Measurements from ENCODE around the gene ADPGK. TPM values are rescaled to one million over a fixed set of nuclear protein-coding genes. Genes with fewer than 3 reads are reported as not detected.
A peak's percentile ranks its signal among the peaks of the same experiment; 100 is the strongest.

Gene ADPGK
- total RNA-seq, 1 donor = 74.7 TPM

DNA sequence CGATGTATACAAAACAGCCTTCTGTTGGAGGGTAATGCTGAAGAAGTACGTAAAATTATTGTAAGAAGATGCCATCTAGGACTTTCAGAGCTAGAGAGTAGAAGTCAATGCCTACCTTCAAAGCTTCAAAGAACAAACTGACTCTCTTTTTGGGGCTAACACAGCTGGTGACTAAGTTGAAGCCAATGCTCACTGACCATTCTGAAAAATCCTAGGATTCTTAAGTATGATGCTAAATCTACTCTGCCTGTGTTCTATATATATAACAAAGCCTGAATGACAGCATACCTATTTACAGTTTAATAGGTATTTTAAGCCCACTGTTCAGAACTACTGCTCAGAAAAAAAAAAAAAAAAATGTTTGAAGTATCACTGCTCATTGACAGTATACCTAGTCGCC lies 18.9 kb downstream of the ADPGK start:
- H3K4me3 ChIP-seq (ENCODE audit: low read depth, low read length) = no peak overlapping the region
- DNase-seq (ENCODE audit: low read depth) = no peak
- TF ChIP-seq CTCF (IDR thresholded peaks at IDR 0.05; ENCODE audit: insufficient read depth, low read depth, low read length) = no peak

DNA sequence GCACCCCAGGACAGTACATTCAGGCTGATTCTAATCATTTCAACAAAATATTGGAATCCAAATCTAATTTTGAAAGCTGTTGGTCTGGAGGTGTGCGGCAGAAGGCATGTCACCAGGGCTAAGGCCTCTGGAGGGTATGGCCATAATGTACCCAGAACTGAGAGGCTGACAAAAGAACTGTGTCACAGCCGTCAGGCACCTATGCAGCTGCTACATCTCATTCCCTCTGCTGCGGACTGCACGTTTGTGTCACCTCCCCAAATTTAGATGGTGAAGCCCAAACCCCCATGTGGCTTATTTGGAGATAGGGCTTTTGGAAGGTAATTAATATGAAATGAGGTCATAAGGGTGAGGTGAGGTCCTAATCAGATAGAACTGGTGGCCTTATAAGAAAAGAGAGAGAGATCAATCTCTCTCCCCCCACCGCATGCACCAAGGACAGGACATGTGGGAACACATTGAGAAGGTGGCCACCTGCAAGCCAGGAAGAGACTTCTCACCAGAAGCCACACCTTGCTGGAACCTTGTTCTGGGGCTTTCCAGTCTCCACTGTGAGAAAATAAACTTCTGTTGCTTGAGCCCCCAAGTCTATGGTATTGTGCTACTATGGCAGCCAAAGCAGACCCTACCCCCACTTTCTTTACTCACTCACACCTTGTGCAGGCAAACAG lies 22.8 kb downstream of the ADPGK start:
- no peak for DNase-seq (ENCODE audit: low read depth)
- no peak for TF ChIP-seq CTCF (IDR thresholded peaks at IDR 0.05; ENCODE audit: insufficient read depth, low read depth, low read length)
- no peak overlapping the region for H3K4me3 ChIP-seq (ENCODE audit: low read depth, low read length)

DNA sequence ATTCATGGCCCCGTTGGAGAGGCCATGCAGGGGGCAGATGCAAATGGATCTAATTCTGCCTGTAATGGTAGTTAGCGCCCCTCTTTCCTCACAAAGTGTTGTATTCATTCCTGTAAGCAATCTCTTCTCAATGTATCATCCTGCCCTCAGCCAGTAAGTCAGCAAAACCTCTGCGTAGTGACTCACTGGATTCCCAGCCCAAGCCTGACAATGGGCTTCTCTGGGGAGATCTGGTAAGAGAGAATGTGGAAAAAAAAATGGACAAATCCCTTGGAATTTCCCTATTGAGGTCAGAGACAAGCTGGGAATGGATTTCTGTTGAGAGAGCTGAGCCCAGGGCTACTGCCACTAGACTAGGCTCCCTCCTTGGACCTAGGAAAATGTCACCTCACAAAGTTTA lies 25.4 kb downstream of the ADPGK start:
- no peak for TF ChIP-seq CTCF (IDR thresholded peaks at IDR 0.05; ENCODE audit: insufficient read depth, low read depth, low read length)
- no peak overlapping the region for H3K4me3 ChIP-seq (ENCODE audit: low read depth, low read length)
- peak; percentile 84 for DNase-seq (ENCODE audit: low read depth)

GRCh38 chr15:72754096-72754495 lies 29.5 kb downstream of the ADPGK start:
- no peak overlapping the region for H3K4me3 ChIP-seq (ENCODE audit: low read depth, low read length)
- no peak for TF ChIP-seq CTCF (IDR thresholded peaks at IDR 0.05; ENCODE audit: insufficient read depth, low read depth, low read length)
- no peak for DNase-seq (ENCODE audit: low read depth)

DNA sequence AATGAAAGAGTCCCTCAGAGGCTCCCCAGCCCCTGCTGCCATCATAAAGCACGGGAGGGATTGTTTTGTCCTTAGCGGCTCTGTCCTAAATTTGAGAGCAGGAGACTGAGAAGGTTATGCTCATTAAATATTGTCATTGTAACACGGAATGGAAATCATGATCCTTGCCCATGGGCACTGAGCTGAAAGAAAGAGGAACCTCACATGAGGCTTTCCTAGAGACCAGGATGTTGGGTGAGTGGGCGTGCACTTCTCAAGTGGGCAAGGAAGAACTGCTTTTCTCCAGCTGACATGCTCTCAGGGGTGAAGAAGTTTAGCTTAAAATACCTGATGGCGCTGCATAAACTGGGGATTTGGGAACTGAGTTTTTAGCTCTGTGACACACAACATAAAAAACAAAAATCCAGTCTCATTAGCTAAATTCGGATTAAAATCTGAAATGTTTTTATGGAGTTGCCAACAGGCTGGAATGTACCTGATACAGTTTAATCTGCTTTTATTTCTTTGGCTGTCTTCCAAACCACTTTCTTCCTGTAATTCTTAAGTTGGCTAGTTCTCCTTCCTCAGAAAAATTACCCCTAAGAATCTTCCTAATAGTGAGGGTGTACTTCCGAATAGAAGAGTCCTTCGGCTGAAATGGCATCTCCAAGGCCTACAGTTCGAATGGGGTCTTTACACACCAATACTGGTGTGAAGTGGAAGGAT lies 31.7 kb downstream of the ADPGK start:
- DNase-seq (ENCODE audit: low read depth) = no peak
- TF ChIP-seq CTCF (IDR thresholded peaks at IDR 0.05; ENCODE audit: insufficient read depth, low read depth, low read length) = no peak
- H3K4me3 ChIP-seq (ENCODE audit: low read depth, low read length) = no peak overlapping the region

DNA sequence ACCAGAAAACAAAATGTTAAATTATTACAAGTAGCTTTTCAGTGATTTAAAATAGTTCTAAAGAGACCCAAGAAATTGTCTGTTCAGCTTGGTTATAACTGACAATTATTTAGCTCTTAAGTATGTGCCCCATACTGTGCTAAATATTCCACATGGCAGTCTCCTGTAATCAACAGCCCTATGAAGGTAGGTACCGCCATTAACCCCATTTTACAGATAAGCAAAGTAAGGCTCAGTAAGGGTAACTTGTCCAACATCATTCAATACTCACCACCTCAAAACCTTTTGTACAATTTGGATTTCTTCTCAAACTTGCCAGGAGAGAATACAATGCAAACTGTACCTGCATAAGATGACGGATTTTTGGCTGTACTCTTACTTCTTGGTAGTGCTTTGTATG lies 33.9 kb downstream of the ADPGK start:
- DNase-seq (ENCODE audit: low read depth) = no peak
- no peak for TF ChIP-seq CTCF (IDR thresholded peaks at IDR 0.05; ENCODE audit: insufficient read depth, low read depth, low read length)
- H3K4me3 ChIP-seq (ENCODE audit: low read depth, low read length) = no peak overlapping the region
